Esophagus muscularis mucosa (tissue), 4 donors: ENCODE results near the gene PCA3.

Source experiments
- CTCF ChIP-seq, 3 experiments: fragments of 200-600 bp in 2 of 3; fragments of 450-650 bp in 1 of 3; sonication (generic) in 2 of 3; IDR thresholded peaks; one replicate each; pipeline ENCODE4 v1.5.1; 2017 to 2019; ENCODE audit warnings: antibody characterized with exemption in 3 of 3, mild to moderate bottlenecking in 2 of 3, moderate library complexity in 1 of 3
- EP300 ChIP-seq: sonication (generic); formaldehyde crosslinking; IDR thresholded peaks from one replicate; pipeline ENCODE4 v1.6.1; 2017; ENCODE audit warnings: antibody characterized with exemption
- POLR2A ChIP-seq: fragments of 450-650 bp; IDR thresholded peaks from one replicate; pipeline ENCODE4 v1.6.1; 2017; ENCODE audit warnings: antibody characterized with exemption, moderate library complexity, mild to moderate bottlenecking, low read depth
- POLR2AphosphoS5 ChIP-seq, 2 donors: sonication (generic); formaldehyde crosslinking; IDR thresholded peaks; one replicate each; pipeline ENCODE4 v1.6.1; 2017; ENCODE audit warnings: antibody characterized with exemption in 2 of 2

GRCh38 chr9:76796296-76796695, 32.1 kb downstream of the PCA3 start:
- TF ChIP-seq CTCF (IDR thresholded peaks at IDR 0.05): no peak
- TF ChIP-seq POLR2A: no peak
- TF ChIP-seq POLR2AphosphoS5 (IDR thresholded peaks at IDR 0.05): no peak
- no peak for TF ChIP-seq EP300
